ENCODE results near the gene HELLS. TPM values are rescaled to one million over a fixed set of nuclear protein-coding genes. Genes with fewer than 3 reads are reported as not detected.

Gene HELLS
- total and polyA plus RNA-seq, 10 of the 15 experiments (the other 5 are each of a cell fraction or from before 2014, with no cell fraction given): 33.9 to 159 (median 123) TPM

DNA sequence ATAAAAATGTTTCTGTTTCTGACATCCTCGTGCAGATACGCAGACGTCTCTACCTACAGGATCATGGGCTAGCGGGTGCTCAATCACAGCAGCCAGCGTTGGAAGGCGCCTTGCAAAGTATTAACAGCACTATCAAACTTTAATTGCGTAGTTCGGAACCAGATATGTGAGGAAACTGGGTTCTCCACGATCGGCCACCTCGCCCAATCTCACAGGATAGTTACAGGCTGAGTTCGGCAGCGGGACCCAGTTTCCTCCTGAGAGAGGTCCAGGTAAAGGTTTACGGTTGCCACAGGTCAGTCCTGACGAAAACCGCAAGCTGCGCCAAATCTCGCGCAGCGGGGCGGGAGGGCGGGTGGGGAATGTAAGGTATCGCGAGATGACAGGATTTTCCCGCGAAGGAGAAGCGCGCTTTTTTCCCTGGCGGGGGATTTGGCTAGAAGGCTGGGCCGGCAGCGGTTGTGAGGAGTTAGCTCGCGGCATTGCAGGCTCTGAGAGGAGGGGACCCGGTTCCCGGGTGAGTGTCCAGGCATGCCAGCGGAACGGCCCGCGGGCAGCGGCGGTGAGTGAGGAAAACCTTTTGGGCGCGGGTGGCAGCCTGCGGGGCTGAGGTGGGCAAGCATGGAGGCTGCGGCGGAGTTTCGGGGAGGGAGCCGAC lies at the start of gene HELLS (continued):
- peak; percentile 56; the same call in 1 of the 2 replicates for TF ChIP-seq POLR2AphosphoS2 (IDR thresholded peaks at IDR 0.05; ENCODE audit: low read depth, low read length)
- TF ChIP-seq, protein P1, sequence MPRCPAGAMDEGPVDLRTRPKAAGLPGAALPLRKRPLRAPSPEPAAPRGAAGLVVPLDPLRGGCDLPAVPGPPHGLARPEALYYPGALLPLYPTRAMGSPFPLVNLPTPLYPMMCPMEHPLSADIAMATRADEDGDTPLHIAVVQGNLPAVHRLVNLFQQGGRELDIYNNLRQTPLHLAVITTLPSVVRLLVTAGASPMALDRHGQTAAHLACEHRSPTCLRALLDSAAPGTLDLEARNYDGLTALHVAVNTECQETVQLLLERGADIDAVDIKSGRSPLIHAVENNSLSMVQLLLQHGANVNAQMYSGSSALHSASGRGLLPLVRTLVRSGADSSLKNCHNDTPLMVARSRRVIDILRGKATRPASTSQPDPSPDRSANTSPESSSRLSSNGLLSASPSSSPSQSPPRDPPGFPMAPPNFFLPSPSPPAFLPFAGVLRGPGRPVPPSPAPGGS (IDR thresholded peaks at IDR 0.05; ENCODE audit: borderline replicate concordance, insufficient read depth, low read depth, low read length, poor library complexity, severe bottlenecking): no peak
- 0 out of 2 replicates have a peak, but pooled peaks have one; percentile 52 for TF ChIP-seq RCOR1 (conservative IDR thresholded peaks at IDR 0.05; ENCODE audit: low read depth, low read length)
- peak; percentile 95; the same call in 1 of the 2 replicates for TF ChIP-seq RB1 (IDR thresholded peaks at IDR 0.05; ENCODE audit: borderline replicate concordance)
- peak; percentile 87 for TF ChIP-seq POLR2A (IDR thresholded peaks at IDR 0.05; ENCODE audit: low read depth, low read length)
- peak; percentile 87 for TF ChIP-seq PML (IDR thresholded peaks at IDR 0.05; ENCODE audit: low read length)
- no peak for TF ChIP-seq CHD4 (IDR thresholded peaks at IDR 0.05)
- no peak; the same call in 1 of the 2 replicates for TF ChIP-seq MEF2A (IDR thresholded peaks at IDR 0.05; ENCODE audit: insufficient read depth, low read depth, low read length)
- no peak for TF ChIP-seq BMI1 (IDR thresholded peaks at IDR 0.05; ENCODE audit: borderline replicate concordance)
- TF ChIP-seq ZNF384 (IDR thresholded peaks at IDR 0.05; ENCODE audit: borderline replicate concordance, low read depth, low read length): no peak
- 0 out of 2 replicates have a peak, but pooled peaks have one; percentile 9 for TF ChIP-seq CREM (IDR thresholded peaks at IDR 0.05; ENCODE audit: low read depth)
- no peak for TF ChIP-seq MYC (IDR thresholded peaks at IDR 0.05; ENCODE audit: insufficient read depth, insufficient read length, insufficient replicate concordance, low read length, severe bottlenecking)
- peak; percentile 23; the same call in 1 of the 3 replicates for TF ChIP-seq POU2F2 (IDR thresholded peaks at IDR 0.05; ENCODE audit: borderline replicate concordance, low read depth, low read length)
- TF ChIP-seq SMC3 (IDR thresholded peaks at IDR 0.05; ENCODE audit: borderline replicate concordance, low read length): no peak
- TF ChIP-seq ATF7 (IDR thresholded peaks at IDR 0.05; ENCODE audit: low read depth): no peak
- no peak for TF ChIP-seq SREBF2 (IDR thresholded peaks at IDR 0.05; ENCODE audit: low read length)
- TF ChIP-seq SIN3A (IDR thresholded peaks at IDR 0.05; ENCODE audit: low read depth, low read length): peak; percentile 77
- TF ChIP-seq IKZF2 (IDR thresholded peaks at IDR 0.05): 0 out of 4 replicates have a peak, but pooled peaks of 1 of the 2 experiments have one; percentile 10
- TF ChIP-seq SREBF1 (IDR thresholded peaks at IDR 0.05; ENCODE audit: low read length): peak; percentile 20; the same call in 1 of the 2 replicates
- TF ChIP-seq ZNF274 (IDR thresholded peaks at IDR 0.05; ENCODE audit: insufficient read depth, insufficient read length): no peak
- no peak for TF ChIP-seq MTA3 (IDR thresholded peaks at IDR 0.05; ENCODE audit: borderline replicate concordance, low read length)
- TF ChIP-seq RFX5 (IDR thresholded peaks at IDR 0.05; ENCODE audit: low read depth, low read length): 0 out of 2 replicates have a peak, but pooled peaks have one; percentile 18
- TF ChIP-seq, protein P2, sequence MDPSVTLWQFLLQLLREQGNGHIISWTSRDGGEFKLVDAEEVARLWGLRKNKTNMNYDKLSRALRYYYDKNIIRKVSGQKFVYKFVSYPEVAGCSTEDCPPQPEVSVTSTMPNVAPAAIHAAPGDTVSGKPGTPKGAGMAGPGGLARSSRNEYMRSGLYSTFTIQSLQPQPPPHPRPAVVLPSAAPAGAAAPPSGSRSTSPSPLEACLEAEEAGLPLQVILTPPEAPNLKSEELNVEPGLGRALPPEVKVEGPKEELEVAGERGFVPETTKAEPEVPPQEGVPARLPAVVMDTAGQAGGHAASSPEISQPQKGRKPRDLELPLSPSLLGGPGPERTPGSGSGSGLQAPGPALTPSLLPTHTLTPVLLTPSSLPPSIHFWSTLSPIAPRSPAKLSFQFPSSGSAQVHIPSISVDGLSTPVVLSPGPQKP (IDR thresholded peaks at IDR 0.05; ENCODE audit: low read depth, low read length): 0 out of 2 replicates have a peak, but pooled peaks have one; percentile 6
- TF ChIP-seq SMARCA5 (IDR thresholded peaks at IDR 0.05): peak; percentile 69; the same call in 1 of the 2 replicates
- TF ChIP-seq, protein P3, sequence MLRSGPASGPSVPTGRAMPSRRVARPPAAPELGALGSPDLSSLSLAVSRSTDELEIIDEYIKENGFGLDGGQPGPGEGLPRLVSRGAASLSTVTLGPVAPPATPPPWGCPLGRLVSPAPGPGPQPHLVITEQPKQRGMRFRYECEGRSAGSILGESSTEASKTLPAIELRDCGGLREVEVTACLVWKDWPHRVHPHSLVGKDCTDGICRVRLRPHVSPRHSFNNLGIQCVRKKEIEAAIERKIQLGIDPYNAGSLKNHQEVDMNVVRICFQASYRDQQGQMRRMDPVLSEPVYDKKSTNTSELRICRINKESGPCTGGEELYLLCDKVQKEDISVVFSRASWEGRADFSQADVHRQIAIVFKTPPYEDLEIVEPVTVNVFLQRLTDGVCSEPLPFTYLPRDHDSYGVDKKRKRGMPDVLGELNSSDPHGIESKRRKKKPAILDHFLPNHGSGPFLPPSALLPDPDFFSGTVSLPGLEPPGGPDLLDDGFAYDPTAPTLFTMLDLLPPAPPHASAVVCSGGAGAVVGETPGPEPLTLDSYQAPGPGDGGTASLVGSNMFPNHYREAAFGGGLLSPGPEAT (IDR thresholded peaks at IDR 0.05; ENCODE audit: low read depth): peak; percentile 22; the same call in 1 of the 2 replicates
- no peak for TF ChIP-seq SUPT20H (IDR thresholded peaks at IDR 0.05; ENCODE audit: borderline replicate concordance, control insufficient read depth, low read depth, low read length)
- peak; percentile 48; the same call in 1 of the 2 replicates for TF ChIP-seq EED (IDR thresholded peaks at IDR 0.05; ENCODE audit: low read depth)

All from GM12878 (cell line).